AG04450 (cell line): ENCODE results near the gene KANSL1. TPM values are rescaled to one million over a fixed set of nuclear protein-coding genes. Genes with fewer than 3 reads are reported as not detected.

Source experiments
- CTCF ChIA-PET: fragments of 300-600, 350-600 bp; formaldehyde crosslinking; extraction: SDS; loops from one replicate; lab custom pipeline; 2022; ENCODE audit warnings: antibody characterized with exemption, inconsistent platforms; lab: Charles Lee
- POLR2A ChIA-PET: fragments of 350-600 bp; formaldehyde crosslinking; extraction: SDS; loops from one replicate; lab custom pipeline; 2021; ENCODE audit warnings: antibody characterized with exemption, inconsistent platforms; lab: Yijun Ruan, JAX
- DNase-seq: peaks from one replicate; pipeline ENCODE4 v3.0.0-alpha.2; 2011; ENCODE audit warnings: low read depth, low spot score
- H3K27ac ChIP-seq: one replicate; pipeline ENCODE4 v1.5.1; 2012; ENCODE audit warnings: low read depth, low read length, control low read depth
- H3K27me3 ChIP-seq: one replicate; pipeline ENCODE4 v1.6.0; 2012; ENCODE audit warnings: low read length; ENCODE audit not compliant: control insufficient read depth, insufficient read depth
- H3K4me3 ChIP-seq: 2 replicates; pipeline ENCODE4 v1.5.1; 2011; ENCODE audit warnings: mild to moderate bottlenecking, low read depth, low read length, control low read depth
- H3K9me3 ChIP-seq: 2 replicates; pipeline ENCODE4 v1.5.1; 2012; ENCODE audit warnings: low read length; ENCODE audit not compliant: control insufficient read depth, insufficient read depth
- polyA plus RNA-seq: library from polyadenylated mRNA; depleted of rRNA; stranded (reverse); fragments of >200 nt; gene quantifications from 2 replicates; pipeline ENCODE4 v1.2.3, GENCODE V29; 2011
- TF ChIP-seq, protein P1 (sequence below): IDR thresholded peaks from 2 replicates; pipeline ENCODE4 v1.5.1; 2011; ENCODE audit warnings: low read depth, low read length, control low read depth, inconsistent platforms

KANSL1 gene
- polyA plus RNA-seq, 1 experiment, result 15.6 TPM

- ChIA-PET POLR2A (interaction anchor here (1.0 kb wide), 1 partner anchor 148 kb away, joined by 4 read pairs; the partner anchor contains the start of gene KANSL1), CTCF (interaction anchor here (0.9 to 9.5 kb wide), 34 partner anchors 9 to 242 kb away, joined by 3 to 127 read pairs (median 5); partner anchors contain the start of gene KANSL1)
- DNase-seq, result no peak
- TF ChIP-seq, protein P1, sequence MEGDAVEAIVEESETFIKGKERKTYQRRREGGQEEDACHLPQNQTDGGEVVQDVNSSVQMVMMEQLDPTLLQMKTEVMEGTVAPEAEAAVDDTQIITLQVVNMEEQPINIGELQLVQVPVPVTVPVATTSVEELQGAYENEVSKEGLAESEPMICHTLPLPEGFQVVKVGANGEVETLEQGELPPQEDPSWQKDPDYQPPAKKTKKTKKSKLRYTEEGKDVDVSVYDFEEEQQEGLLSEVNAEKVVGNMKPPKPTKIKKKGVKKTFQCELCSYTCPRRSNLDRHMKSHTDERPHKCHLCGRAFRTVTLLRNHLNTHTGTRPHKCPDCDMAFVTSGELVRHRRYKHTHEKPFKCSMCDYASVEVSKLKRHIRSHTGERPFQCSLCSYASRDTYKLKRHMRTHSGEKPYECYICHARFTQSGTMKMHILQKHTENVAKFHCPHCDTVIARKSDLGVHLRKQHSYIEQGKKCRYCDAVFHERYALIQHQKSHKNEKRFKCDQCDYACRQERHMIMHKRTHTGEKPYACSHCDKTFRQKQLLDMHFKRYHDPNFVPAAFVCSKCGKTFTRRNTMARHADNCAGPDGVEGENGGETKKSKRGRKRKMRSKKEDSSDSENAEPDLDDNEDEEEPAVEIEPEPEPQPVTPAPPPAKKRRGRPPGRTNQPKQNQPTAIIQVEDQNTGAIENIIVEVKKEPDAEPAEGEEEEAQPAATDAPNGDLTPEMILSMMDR, result no peak
- Histone ChIP-seq H3K4me3 (no peak overlapping the region), H3K9me3 (no peaks in the 10 kb centered on the region), H3K27me3 (no peaks in the 10 kb centered on the region), H3K27ac (no peak overlapping the region)
Observed at GRCh38 chr17:46044989-46045388, 148.2 kb downstream of the KANSL1 start.

GRCh38 chr17:46044286-46044928, 148.8 kb downstream of the KANSL1 start:
- POLR2A ChIA-PET, result interaction anchor here (1.0 kb wide), 1 partner anchor 149 kb away, joined by 4 read pairs; the partner anchor contains the start of gene KANSL1
- H3K27ac ChIP-seq, result no peak overlapping the region
- TF ChIP-seq, protein P1, result peak; percentile 93

DNA sequence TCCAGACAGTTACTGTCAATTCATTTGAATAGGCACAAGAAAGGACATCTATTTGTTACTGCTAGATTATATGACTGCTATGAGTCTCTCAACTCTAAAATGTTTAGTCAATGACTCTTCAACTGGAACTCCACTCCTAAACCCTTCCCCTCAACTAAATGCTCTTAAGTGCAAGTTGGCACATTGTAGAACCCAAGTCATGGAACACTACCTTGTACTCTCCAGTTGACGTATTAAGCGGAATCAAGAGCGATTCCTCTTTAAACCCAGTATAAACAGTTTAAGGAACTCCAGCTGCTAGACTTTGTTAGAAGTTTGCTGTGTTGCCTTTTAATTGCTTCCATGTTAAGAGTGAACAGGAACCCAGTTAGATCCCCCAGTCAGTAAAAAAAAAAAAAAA, 149.6 kb downstream of the KANSL1 start:
- DNase-seq, result no peak
- no peaks in the 10 kb centered on the region for H3K9me3 ChIP-seq
- ChIA-PET CTCF (interaction anchor here (0.7 to 9.5 kb wide), 29 partner anchors 8 to 169 kb away, joined by 3 to 127 read pairs (median 6); partner anchors contain the start of gene KANSL1), POLR2A (no interaction called here)
- H3K27me3 ChIP-seq, result no peaks in the 10 kb centered on the region
- no peak overlapping the region for H3K27ac ChIP-seq
- TF ChIP-seq, protein P1, result no peak
- no peak overlapping the region for H3K4me3 ChIP-seq

More at GRCh38 chr17:46044286-46044928, 148.8 kb downstream of the KANSL1 start:
- Histone ChIP-seq H3K9me3 (no peaks in the 10 kb centered on the region), H3K4me3 (no peak overlapping the region), H3K27me3 (no peaks in the 10 kb centered on the region)
- CTCF ChIA-PET, result interaction anchor here (0.7 to 9.5 kb wide), 38 partner anchors 9 to 243 kb away, joined by 3 to 127 read pairs (median 5); partner anchors contain the start of gene KANSL1
- peak; percentile 82 for DNase-seq

DNA sequence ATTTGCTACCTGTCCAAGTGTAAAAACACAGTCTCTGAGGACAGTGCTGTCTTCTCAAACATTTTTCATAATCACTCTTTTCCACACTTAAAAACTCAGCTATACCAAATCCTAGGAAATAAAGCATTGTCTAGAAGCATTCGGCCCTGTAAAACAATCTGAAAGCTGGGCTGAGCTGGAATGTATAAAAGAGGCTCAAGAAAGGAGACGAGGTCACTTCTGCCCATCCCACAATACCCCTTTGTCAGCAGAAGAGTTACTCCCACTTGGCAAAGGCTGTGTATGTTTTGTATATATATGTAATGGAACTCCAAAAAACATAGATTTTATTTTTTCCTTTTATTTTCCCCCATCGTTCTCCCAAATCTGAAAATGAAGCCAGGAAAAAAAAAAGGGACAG, 150.3 kb downstream of the KANSL1 start:
- H3K4me3 ChIP-seq, result no peak overlapping the region
- ChIA-PET POLR2A (no interaction called here), CTCF (interaction anchor here (0.6 to 9.5 kb wide), 6 partner anchors 14 to 169 kb away, joined by 3 to 127 read pairs (median 18); partner anchors contain the start of gene KANSL1)
- no peaks in the 10 kb centered on the region for H3K9me3 ChIP-seq
- no peaks in the 10 kb centered on the region for H3K27me3 ChIP-seq
- TF ChIP-seq, protein P1, result no peak
- H3K27ac ChIP-seq, result no peak overlapping the region
- DNase-seq, result no peak

GRCh38 chr17:46042246-46042645, 151.0 kb downstream of the KANSL1 start:
- no peaks in the 10 kb centered on the region for H3K9me3 ChIP-seq
- POLR2A ChIA-PET, result no interaction called here
- CTCF ChIA-PET, result interaction anchor here (0.6 to 9.5 kb wide), 5 partner anchors 15 to 170 kb away, joined by 3 to 127 read pairs (median 29); partner anchors contain the start of gene KANSL1
- no peaks in the 10 kb centered on the region for H3K27me3 ChIP-seq
- no peak overlapping the region for H3K4me3 ChIP-seq
- TF ChIP-seq, protein P1, result no peak
- DNase-seq, result no peak
- no peak overlapping the region for H3K27ac ChIP-seq
